Cerebellar cortex (tissue), 1 donor: ENCODE results near the gene ICAM1.

Source experiments
- DNase-seq: peaks from one replicate; pipeline ENCODE4 v3.0.0-alpha.2; 2015; ENCODE audit warnings: low spot score

Gene ICAM1

GRCh38 chr19:10243606-10244005 lies 27.3 kb upstream of the ICAM1 start:
- DNase-seq = no peak

GRCh38 chr19:10245189-10245939 lies 25.6 kb upstream of the ICAM1 start:
- DNase-seq = no peak

GRCh38 chr19:10246511-10246910 lies 24.4 kb upstream of the ICAM1 start:
- no peak for DNase-seq

- peak; percentile 100 for DNase-seq
Measured at GRCh38 chr19:10251792-10252694, 18.9 kb upstream of the ICAM1 start, which contains the start of gene MRPL4. Gene MRPL4 (plus strand): TSS chr19:10252214. CDS start chr19:10252254, 40 bp downstream.

GRCh38 chr19:10252707-10253106 lies 18.2 kb upstream of the ICAM1 start:
- no peak for DNase-seq

- DNase-seq = no peak
Measured at GRCh38 chr19:10254244-10254643, 16.7 kb upstream of the ICAM1 start.

GRCh38 chr19:10255358-10255757 lies 15.6 kb upstream of the ICAM1 start:
- no peak for DNase-seq

GRCh38 chr19:10256551-10256950 lies 14.4 kb upstream of the ICAM1 start:
- no peak for DNase-seq

- no peak for DNase-seq
Measured at GRCh38 chr19:10256970-10257615, 13.8 kb upstream of the ICAM1 start.

- DNase-seq = no peak
Measured at GRCh38 chr19:10258080-10258710, 12.7 kb upstream of the ICAM1 start.

GRCh38 chr19:10259162-10259905 lies 11.6 kb upstream of the ICAM1 start:
- peak; percentile 83 for DNase-seq

GRCh38 chr19:10260141-10260584 lies 10.8 kb upstream of the ICAM1 start:
- DNase-seq = no peak

- no peak for DNase-seq
Measured at GRCh38 chr19:10262771-10263170, 8.1 kb upstream of the ICAM1 start.

GRCh38 chr19:10266706-10267105 lies 4.2 kb upstream of the ICAM1 start:
- no peak for DNase-seq

GRCh38 chr19:10268071-10268470 lies 2.8 kb upstream of the ICAM1 start:
- no peak for DNase-seq

- peak; percentile 60 for DNase-seq
Measured at GRCh38 chr19:10269333-10270179, 1.4 kb upstream of the ICAM1 start.

- no peak for DNase-seq
Measured at GRCh38 chr19:10270180-10270615, 722 bp upstream of the ICAM1 start.

GRCh38 chr19:10271543-10272086 lies 695 bp downstream of the ICAM1 start:
- no peak for DNase-seq

GRCh38 chr19:10274589-10274988 lies 3.7 kb downstream of the ICAM1 start:
- no peak for DNase-seq
